ENCODE measurements around the gene NUP42. TPM values are rescaled to one million over a fixed set of nuclear protein-coding genes. Genes with fewer than 3 reads are reported as not detected.

The NUP42 gene
- total RNA-seq, 1 donor: 28.0 TPM

- DNase-seq (ENCODE audit: low read depth in 2 of 3, low spot score in 2 of 3): no peak
These were observed 48.8 kb downstream of the NUP42 start for GRCh38 chr7:23230641-23231101.

- no peak for DNase-seq (ENCODE audit: low read depth in 2 of 3, low spot score in 2 of 3)
These were observed 51.1 kb downstream of the NUP42 start for GRCh38 chr7:23232966-23233365.

GRCh38 chr7:23234569-23235296 is 52.9 kb downstream of the NUP42 start:
- no peak for DNase-seq (ENCODE audit: low read depth in 2 of 3, low spot score in 2 of 3)

GRCh38 chr7:23235813-23236221 is 54.0 kb downstream of the NUP42 start:
- DNase-seq (ENCODE audit: low read depth in 2 of 3, low spot score in 2 of 3): no peak

- no peak for DNase-seq (ENCODE audit: low read depth in 2 of 3, low spot score in 2 of 3)
These were observed 55.2 kb downstream of the NUP42 start for GRCh38 chr7:23237000-23237399.

GRCh38 chr7:23238983-23239652 is 57.3 kb downstream of the NUP42 start:
- no peak for DNase-seq (ENCODE audit: low read depth in 2 of 3, low spot score in 2 of 3)

- DNase-seq (ENCODE audit: low read depth in 2 of 3, low spot score in 2 of 3): no peak
These were observed 57.9 kb downstream of the NUP42 start for GRCh38 chr7:23239698-23240097.

- no peak for DNase-seq (ENCODE audit: low read depth in 2 of 3, low spot score in 2 of 3)
These were observed 60.5 kb downstream of the NUP42 start for GRCh38 chr7:23242321-23242720.

GRCh38 chr7:23242935-23243334 is 61.1 kb downstream of the NUP42 start:
- no peak for DNase-seq (ENCODE audit: low read depth in 2 of 3, low spot score in 2 of 3)

- DNase-seq (ENCODE audit: low read depth in 2 of 3, low spot score in 2 of 3): peak in 1 of 3 donors; percentile 3
These were observed 64.7 kb downstream of the NUP42 start, which contains the start of gene GPNMB for GRCh38 chr7:23246555-23246954. TSS of gene GPNMB (plus strand) at chr7:23246775. CDS start at chr7:23246858, 83 bp downstream.

- DNase-seq (ENCODE audit: low read depth in 2 of 3, low spot score in 2 of 3): no peak
These were observed 65.3 kb downstream of the NUP42 start for GRCh38 chr7:23247046-23247602.

- peak in 1 of 3 donors; percentile 54 for DNase-seq (ENCODE audit: low read depth in 2 of 3, low spot score in 2 of 3)
These were observed 65.9 kb downstream of the NUP42 start for GRCh38 chr7:23247603-23248335.

- DNase-seq (ENCODE audit: low read depth in 2 of 3, low spot score in 2 of 3): no peak
These were observed 67.6 kb downstream of the NUP42 start for GRCh38 chr7:23249486-23249885.

Other genes starting within 250 kb of the NUP42 start
- 4.0 TPM for gene HYCC1, start 167.9 kb upstream of the NUP42 start, total RNA-seq
- 18.3 TPM for gene KLHL7, start 76.3 kb upstream of the NUP42 start, total RNA-seq
- gene GPNMB, start 64.7 kb downstream of the NUP42 start, total RNA-seq: 0.27 TPM
- 35.3 TPM for gene MALSU1, start 117.3 kb downstream of the NUP42 start, total RNA-seq